22Rv1 (cell line): ENCODE measurements around the gene ENPP7.

ENCODE experiments used
- ZFX ChIP-seq: fragments of 450-650 bp; IDR thresholded peaks from 2 replicates; pipeline ENCODE4 v1.6.1; 2017; ENCODE audit warnings: antibody characterized with exemption, borderline replicate concordance
- TF ChIP-seq, protein P1 (sequence below): fragments of 450-650 bp; IDR thresholded peaks from 2 replicates; pipeline ENCODE4 v1.5.1; 2017; ENCODE audit warnings: mild to moderate bottlenecking

- TF ChIP-seq, protein P1, sequence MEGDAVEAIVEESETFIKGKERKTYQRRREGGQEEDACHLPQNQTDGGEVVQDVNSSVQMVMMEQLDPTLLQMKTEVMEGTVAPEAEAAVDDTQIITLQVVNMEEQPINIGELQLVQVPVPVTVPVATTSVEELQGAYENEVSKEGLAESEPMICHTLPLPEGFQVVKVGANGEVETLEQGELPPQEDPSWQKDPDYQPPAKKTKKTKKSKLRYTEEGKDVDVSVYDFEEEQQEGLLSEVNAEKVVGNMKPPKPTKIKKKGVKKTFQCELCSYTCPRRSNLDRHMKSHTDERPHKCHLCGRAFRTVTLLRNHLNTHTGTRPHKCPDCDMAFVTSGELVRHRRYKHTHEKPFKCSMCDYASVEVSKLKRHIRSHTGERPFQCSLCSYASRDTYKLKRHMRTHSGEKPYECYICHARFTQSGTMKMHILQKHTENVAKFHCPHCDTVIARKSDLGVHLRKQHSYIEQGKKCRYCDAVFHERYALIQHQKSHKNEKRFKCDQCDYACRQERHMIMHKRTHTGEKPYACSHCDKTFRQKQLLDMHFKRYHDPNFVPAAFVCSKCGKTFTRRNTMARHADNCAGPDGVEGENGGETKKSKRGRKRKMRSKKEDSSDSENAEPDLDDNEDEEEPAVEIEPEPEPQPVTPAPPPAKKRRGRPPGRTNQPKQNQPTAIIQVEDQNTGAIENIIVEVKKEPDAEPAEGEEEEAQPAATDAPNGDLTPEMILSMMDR = no peak
- no peak for TF ChIP-seq ZFX
These were observed 28.1 kb upstream of the ENPP7 start for GRCh38 chr17:79702550-79703236.
